C4-2B (cell line): ENCODE measurements around the gene TNFRSF1A.

Experiments
- H3K27ac ChIP-seq: fragments of 450-650 bp; 2 replicates; pipeline ENCODE4 v1.5.1; 2017
- ZFX ChIP-seq: fragments of 450-650 bp; IDR thresholded peaks from 2 replicates; pipeline ENCODE4 v1.6.1; 2017
- TF ChIP-seq, protein P1 (sequence below): fragments of 450-650 bp; conservative IDR thresholded peaks from 2 replicates; pipeline ENCODE4 v1.5.1; 2017; ENCODE audit warnings: mild to moderate bottlenecking

Gene TNFRSF1A

DNA sequence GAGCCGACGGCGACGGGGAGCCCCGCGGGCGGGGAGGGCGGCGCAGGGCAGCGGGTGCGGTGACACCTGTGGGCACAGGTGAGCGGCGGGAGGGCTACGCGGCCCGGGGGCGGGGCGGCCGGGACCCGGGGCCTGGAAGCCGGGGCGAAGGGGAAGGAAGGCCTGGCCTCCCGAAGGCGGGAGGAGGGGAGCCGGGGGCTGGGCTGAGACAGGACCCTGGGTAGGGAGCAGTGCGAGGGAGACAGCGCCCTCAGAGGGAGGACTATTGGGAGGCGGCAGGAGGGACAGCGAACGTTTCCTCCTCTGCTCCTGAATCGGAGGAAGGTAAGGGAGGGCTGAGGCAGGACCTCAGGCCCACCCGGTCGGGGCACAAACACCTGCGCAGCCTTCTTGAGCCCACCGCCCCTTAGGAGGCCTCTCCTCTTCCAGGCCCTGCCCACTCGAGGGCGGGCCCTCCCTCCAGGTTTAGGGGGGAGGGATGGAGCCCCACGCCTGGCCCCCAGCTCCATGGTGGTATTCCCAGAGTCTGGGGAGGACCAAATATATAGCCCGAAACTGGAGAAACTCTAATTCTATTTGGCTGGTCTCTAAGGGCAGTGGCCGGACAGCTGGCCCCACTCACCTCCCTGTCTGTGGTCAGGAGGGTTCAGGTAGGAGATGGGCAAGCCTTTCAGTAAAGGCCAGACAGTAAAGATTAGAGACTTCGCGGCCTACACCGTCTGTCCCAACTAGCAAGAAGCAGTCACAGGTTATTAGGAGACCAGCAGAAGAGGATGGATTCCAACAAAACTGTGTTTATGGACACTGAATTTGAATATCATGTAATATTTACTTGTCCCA, 30.9 kb downstream of the TNFRSF1A start:
- H3K27ac ChIP-seq: no peak overlapping the region
- TF ChIP-seq, protein P1, sequence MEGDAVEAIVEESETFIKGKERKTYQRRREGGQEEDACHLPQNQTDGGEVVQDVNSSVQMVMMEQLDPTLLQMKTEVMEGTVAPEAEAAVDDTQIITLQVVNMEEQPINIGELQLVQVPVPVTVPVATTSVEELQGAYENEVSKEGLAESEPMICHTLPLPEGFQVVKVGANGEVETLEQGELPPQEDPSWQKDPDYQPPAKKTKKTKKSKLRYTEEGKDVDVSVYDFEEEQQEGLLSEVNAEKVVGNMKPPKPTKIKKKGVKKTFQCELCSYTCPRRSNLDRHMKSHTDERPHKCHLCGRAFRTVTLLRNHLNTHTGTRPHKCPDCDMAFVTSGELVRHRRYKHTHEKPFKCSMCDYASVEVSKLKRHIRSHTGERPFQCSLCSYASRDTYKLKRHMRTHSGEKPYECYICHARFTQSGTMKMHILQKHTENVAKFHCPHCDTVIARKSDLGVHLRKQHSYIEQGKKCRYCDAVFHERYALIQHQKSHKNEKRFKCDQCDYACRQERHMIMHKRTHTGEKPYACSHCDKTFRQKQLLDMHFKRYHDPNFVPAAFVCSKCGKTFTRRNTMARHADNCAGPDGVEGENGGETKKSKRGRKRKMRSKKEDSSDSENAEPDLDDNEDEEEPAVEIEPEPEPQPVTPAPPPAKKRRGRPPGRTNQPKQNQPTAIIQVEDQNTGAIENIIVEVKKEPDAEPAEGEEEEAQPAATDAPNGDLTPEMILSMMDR: no peak
- no peak for TF ChIP-seq ZFX

DNA sequence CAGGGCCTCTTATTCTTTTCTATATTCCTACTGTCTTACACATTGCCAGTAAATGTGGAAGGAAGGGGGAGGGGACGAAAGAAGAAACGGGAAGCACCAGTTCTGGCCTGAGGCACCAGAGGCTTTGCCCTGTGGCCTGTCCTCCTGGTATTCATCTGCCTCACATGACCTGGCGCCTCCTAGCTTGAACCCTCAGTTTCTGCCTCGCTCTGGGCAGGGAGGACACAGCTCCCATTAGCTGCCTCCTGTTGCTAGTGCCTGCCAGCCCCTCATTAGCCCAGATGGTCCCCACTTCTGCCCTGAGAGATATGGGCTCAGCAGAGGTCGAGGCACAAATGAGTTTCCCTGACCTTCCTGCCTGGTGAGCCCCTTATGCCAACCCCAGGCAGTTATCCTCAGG, 34.3 kb downstream of the TNFRSF1A start:
- no peak for TF ChIP-seq ZFX
- TF ChIP-seq, protein P1: no peak

DNA sequence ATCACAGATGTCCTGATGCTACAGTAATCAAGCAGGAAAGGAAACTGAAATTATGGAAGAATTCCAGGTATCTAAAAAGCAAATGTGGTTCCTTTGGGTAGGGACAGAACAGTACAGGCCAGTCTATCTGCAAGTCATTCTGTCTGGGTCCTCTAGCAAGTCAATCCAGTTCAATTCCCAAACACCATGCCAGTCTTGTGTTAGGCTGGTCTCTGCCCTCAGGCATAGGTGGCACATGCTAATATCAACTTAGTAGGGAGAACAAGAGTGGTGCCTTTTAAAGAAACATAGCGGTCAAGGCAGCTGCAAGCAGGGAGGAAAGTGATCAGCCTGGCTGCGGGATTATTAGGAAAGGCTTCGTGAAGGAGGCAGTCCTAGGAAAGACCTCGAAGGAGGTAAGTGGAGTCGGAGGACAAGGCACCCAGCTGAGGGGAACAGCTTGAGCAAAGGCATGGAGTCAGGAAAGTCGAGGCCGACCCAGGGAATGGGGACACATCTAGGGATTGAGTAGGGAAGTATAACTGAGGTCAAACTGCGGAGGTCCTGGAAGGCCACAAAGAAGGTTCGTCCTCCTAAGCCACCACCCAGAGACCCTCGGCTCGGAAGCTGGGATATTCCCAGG, 35.2 kb downstream of the TNFRSF1A start:
- no peak for TF ChIP-seq ZFX
- TF ChIP-seq, protein P1: no peak
- no peak overlapping the region for H3K27ac ChIP-seq

More for the DNA sequence above, 34.3 kb downstream of the TNFRSF1A start:
- no peak overlapping the region for H3K27ac ChIP-seq

DNA sequence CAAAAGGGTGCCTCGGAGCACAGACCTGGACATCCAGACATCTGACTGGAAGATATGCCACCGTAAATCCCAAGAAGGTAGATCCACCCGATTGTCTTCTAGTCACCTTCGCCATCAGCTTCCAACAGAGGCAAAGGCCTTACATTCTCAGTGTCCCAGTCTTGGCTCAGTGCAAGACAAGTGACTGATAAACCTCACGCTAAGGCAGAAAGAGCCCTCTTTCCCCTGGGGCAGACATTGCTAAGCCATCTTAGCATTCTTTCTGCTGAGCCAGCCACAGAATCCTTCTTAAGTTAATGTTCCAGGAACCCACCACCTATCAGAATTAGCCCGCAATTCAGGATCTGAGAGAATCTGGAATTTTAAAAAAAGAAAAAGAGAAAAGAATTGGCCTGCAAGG, 35.7 kb downstream of the TNFRSF1A start:
- H3K27ac ChIP-seq: no peak overlapping the region
- TF ChIP-seq ZFX: no peak
- TF ChIP-seq, protein P1: no peak

DNA sequence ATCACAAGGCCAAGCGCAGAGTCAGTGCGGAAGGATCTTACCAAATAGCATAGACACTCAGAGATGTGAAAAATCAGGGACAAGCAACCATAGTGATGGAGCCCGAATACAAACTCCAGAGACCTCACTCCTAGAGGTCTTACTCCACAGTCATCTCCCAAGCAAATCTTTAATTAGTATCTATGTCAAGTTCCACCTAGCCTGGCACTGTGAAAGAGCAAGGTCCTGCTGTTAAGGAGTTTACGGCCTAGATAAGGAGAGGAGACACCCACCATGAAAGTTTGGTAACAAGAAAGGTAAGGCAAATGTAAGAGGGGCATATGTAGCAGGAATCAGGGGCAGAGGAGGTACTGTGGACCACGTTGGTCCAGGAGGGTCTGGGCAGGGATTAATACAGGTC, 38.8 kb downstream of the TNFRSF1A start:
- no peak overlapping the region for H3K27ac ChIP-seq
- no peak for TF ChIP-seq ZFX
- TF ChIP-seq, protein P1: no peak

DNA sequence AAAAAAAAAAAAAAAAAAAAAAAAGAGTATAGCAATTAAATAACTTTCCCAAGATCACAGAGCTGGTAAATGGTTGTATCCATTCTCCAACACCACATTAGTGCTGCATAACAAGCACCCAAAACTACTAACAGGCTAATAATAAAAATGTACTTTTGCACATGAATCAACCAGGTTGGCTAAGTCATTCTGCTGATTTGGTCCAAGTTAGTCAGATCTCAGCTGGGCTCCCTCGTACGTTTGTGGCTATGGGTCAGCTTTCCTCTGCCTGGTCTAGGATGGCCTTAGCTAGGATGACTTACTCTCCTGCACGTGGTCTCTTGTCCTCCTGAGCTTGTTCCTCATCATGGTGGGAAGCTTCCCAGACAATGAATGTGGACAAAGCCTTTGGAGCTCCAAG, 39.3 kb downstream of the TNFRSF1A start:
- TF ChIP-seq, protein P1: no peak
- no peak for TF ChIP-seq ZFX
- no peak overlapping the region for H3K27ac ChIP-seq

DNA sequence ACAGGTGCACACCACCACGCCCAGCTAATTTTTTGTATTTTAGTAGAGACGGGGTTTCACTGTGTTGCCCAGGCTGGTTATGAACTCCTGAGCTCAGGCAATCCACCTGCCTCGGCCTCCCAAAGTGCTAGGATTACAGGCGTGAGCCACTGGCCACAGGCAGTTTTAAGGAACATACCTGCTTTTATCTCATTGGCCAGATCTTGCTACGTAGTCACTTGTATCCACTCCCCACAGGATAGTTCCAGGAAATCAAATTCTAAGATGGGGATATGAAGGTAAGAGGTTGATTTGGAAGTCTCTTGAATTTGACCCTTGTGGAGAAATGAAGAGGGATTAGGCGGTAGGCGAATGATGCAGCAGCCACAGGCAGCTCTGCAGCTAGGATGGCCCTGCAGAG, 40.2 kb downstream of the TNFRSF1A start:
- no peak for TF ChIP-seq ZFX
- TF ChIP-seq, protein P1: no peak
- no peak overlapping the region for H3K27ac ChIP-seq
